K562 (cell line): ENCODE data around the gene IL4R. TPM values are rescaled to one million over a fixed set of nuclear protein-coding genes. Genes with fewer than 3 reads are reported as not detected.
A peak's percentile ranks its signal among the peaks of the same experiment; 100 is the strongest.

Source experiments
- ATAC-seq: fragments of 200-7000 bp; cut with Tn5 transposase; 3 replicates; pipeline ENCODE4 v1.9.1; 2020; ENCODE audit warnings: moderate library complexity
- BruUV-seq: library from RNA; stranded (reverse); fragments of 400-500 nt; replicated peaks from 2 replicates; lab custom pipeline; 2021; lab: Mats Ljungman, UMichigan
- CTCF ChIA-PET: fragments of 300-600 bp; formaldehyde crosslinking; extraction: SDS; loops from one replicate; lab custom pipeline; 2021; ENCODE audit warnings: low intra/inter-chr PET ratio; lab: Yijun Ruan, JAX
- POLR2A ChIA-PET: fragments of 300-600, 350-650 bp; sonication (Branson Sonifier 250); formaldehyde crosslinking; extraction: SDS; loops from one replicate; lab custom pipeline; 2021; ENCODE audit warnings: antibody characterized with exemption, inconsistent platforms; lab: Yijun Ruan, JAX
- DNase-seq, 4 experiments: peaks; one replicate each; pipeline versions ENCODE4 v3.0.0 to v3.0.0-alpha.2; 2011 to 2018; ENCODE audit warnings: low spot score in 3 of 4, mixed read lengths in 3 of 4; ENCODE audit errors: extremely low read depth in 1 of 4
- FAIRE-seq: peaks from 2 replicates; lab custom pipeline; 2011; peaks lifted over from hg19 to GRCh38; lab: Jason Lieb, UNC
- H2AFZ ChIP-seq: 2 replicates; pipeline ENCODE4 v1.6.0; 2011; ENCODE audit warnings: low read depth, low read length, control low read depth, inconsistent platforms
- H3K27ac ChIP-seq: fragments of 200-600 bp; 3 replicates; pipeline ENCODE4 v1.8.0; 2011; ENCODE audit warnings: low read depth, mild to moderate bottlenecking, control low read depth, inconsistent platforms, low read length, moderate library complexity, mixed read lengths; ENCODE audit errors: extremely low read depth
- H3K27me3 ChIP-seq, 2 experiments: fragments of 300-600 bp in 1 of 2; 2 replicates in 1 of 2; 3 replicates in 1 of 2; pipeline versions ENCODE4 v1.6.0 to v1.8.0; 2011; ENCODE audit warnings: inconsistent platforms in 2 of 2, low read length in 2 of 2, mild to moderate bottlenecking in 1 of 2, mixed read lengths in 1 of 2, moderate library complexity in 1 of 2; ENCODE audit not compliant: control insufficient read depth in 2 of 2, insufficient read depth in 2 of 2
- H3K36me3 ChIP-seq: fragments of 300-600 bp; 3 replicates; pipeline ENCODE4 v1.8.0; 2011; ENCODE audit warnings: mild to moderate bottlenecking, low read length, inconsistent platforms; ENCODE audit not compliant: control insufficient read depth, insufficient read depth
- H3K4me1 ChIP-seq, 2 experiments: fragments of 200-600 bp in 1 of 2; replicated peaks in 1 of 2; 2 replicates in 1 of 2; 3 replicates in 1 of 2; pipeline versions ENCODE4 v1.5.1 to v1.8.0; 2011; ENCODE audit warnings: inconsistent platforms in 2 of 2, low read length in 2 of 2, mild to moderate bottlenecking in 1 of 2, mixed read lengths in 1 of 2, moderate library complexity in 1 of 2; ENCODE audit not compliant: control insufficient read depth in 2 of 2, insufficient read depth in 2 of 2
- H3K4me2 ChIP-seq: 2 replicates; pipeline ENCODE4 v1.6.1; 2011; ENCODE audit warnings: low read length, control low read depth, inconsistent platforms, mixed read lengths; ENCODE audit not compliant: insufficient read depth
- H3K4me3 ChIP-seq: fragments of 200-600 bp; sonication (generic), shearing (Covaris generic); 2 replicates; pipeline ENCODE4 v1.5.1; 2016; ENCODE audit warnings: control low read depth, inconsistent platforms
- H3K79me2 ChIP-seq: fragments of 200-600 bp; 3 replicates; pipeline ENCODE4 v1.8.0; 2011; ENCODE audit warnings: low read length, inconsistent platforms; ENCODE audit not compliant: control insufficient read depth, insufficient read depth
- H3K9ac ChIP-seq, 2 experiments: 2 replicates each; pipeline versions ENCODE4 v1.6.0 to v1.6.1; 2011; ENCODE audit warnings: low read depth in 2 of 2, low read length in 2 of 2, control low read depth in 1 of 2, inconsistent platforms in 1 of 2, mild to moderate bottlenecking in 1 of 2, mixed read lengths in 1 of 2; ENCODE audit not compliant: insufficient read depth in 1 of 2
- H3K9me1 ChIP-seq: one replicate; pipeline ENCODE4 v1.6.0; 2011; ENCODE audit warnings: inconsistent platforms, mild to moderate bottlenecking, low read length, moderate library complexity; ENCODE audit not compliant: control insufficient read depth, insufficient read depth
- H3K9me3 ChIP-seq: replicated peaks from 2 replicates; pipeline ENCODE4 v1.5.1; 2011; ENCODE audit warnings: low read depth, low read length, inconsistent platforms; ENCODE audit not compliant: control insufficient read depth, insufficient read depth
- H4K20me1 ChIP-seq: replicated peaks from 2 replicates; pipeline ENCODE4 v1.6.1; 2011; ENCODE audit warnings: low read length, inconsistent platforms, mixed read lengths; ENCODE audit not compliant: control insufficient read depth, insufficient read depth
- ADNP ChIP-seq: fragments of 200-800 bp; sonication (Bioruptor generic); IDR thresholded peaks from 2 replicates; pipeline ENCODE4 v1.6.1; 2016; ENCODE audit warnings: missing genetic modification characterization, missing compliant biosample characterization
- EZH2 ChIP-seq: IDR thresholded peaks from 2 replicates; pipeline ENCODE4 v1.6.1; 2012; ENCODE audit warnings: low read depth, mild to moderate bottlenecking, inconsistent platforms, low read length, borderline replicate concordance
- GABPA ChIP-seq: fragments of 200-800 bp; sonication (Bioruptor generic); conservative IDR thresholded peaks from 2 replicates; pipeline ENCODE4 v1.6.1; 2016; ENCODE audit warnings: low read depth, missing genetic modification characterization, missing compliant biosample characterization
- HDAC2 ChIP-seq: fragments of 450-650 bp; IDR thresholded peaks from 2 replicates; pipeline ENCODE4 v1.6.1; 2016; ENCODE audit warnings: mild to moderate bottlenecking
- KDM4B ChIP-seq, 2 experiments: fragments of 450-650 bp in 1 of 2; sonication (generic) in 1 of 2; IDR thresholded peaks; 2 replicates each; pipeline ENCODE4 v1.6.1; 2016 to 2017; ENCODE audit warnings: borderline replicate concordance in 2 of 2, antibody characterized with exemption in 1 of 2, low read depth in 1 of 2, mild to moderate bottlenecking in 1 of 2
- RBM25 ChIP-seq: fragments of 200-400 bp; formaldehyde crosslinking; IDR thresholded peaks from 2 replicates; pipeline ENCODE4 v1.6.1; 2018; ENCODE audit warnings: low read length, low read depth, moderate library complexity; ENCODE audit not compliant: severe bottlenecking
- ZBTB34 ChIP-seq: fragments of 250-450 bp; sonication (Bioruptor Pico); IDR thresholded peaks from 2 replicates; pipeline ENCODE4 v1.8.0; 2021; ENCODE audit warnings: mild to moderate bottlenecking, moderate library complexity
- ZBTB8A ChIP-seq: fragments of 450-650 bp; IDR thresholded peaks from 2 replicates; pipeline ENCODE4 v1.6.1; 2018; ENCODE audit warnings: mild to moderate bottlenecking, moderate library complexity; ENCODE audit not compliant: partially characterized antibody
- ZNF121 ChIP-seq: sonication (generic); formaldehyde crosslinking; conservative IDR thresholded peaks from 2 replicates; pipeline ENCODE4 v1.8.0; 2022; ENCODE audit warnings: missing genetic modification reagents
- ZNF212 ChIP-seq: fragments of 450-650 bp; formaldehyde crosslinking; IDR thresholded peaks from 2 replicates; pipeline ENCODE4 v1.4.0; 2020; ENCODE audit warnings: mild to moderate bottlenecking
- ZNF75A ChIP-seq: fragments of 450-650 bp; formaldehyde crosslinking; IDR thresholded peaks from 2 replicates; pipeline ENCODE4 v1.4.0; 2020; ENCODE audit warnings: mild to moderate bottlenecking
- WGBS: fragments of 100-300 bp; shearing (Covaris generic); methylation state at CpG from one replicate; pipeline ENCODE4 v1.1.6; 2016; ENCODE audit warnings: low coverage, mixed read lengths; ENCODE audit not compliant: insufficient coverage; ENCODE audit errors: missing lambda C conversion rate; 5-methylcytosine and 5-hydroxymethylcytosine counted together
- in situ Hi-C: fragments of 300-500 bp; cut with MboI; formaldehyde crosslinking; loops from 4 replicates; pipeline ENCODE4 v1.15.0; 2018; ENCODE audit warnings: inconsistent platforms, mixed read lengths
- intact Hi-C: fragments of 100-400 bp; cut with micrococcal nuclease; formaldehyde crosslinking; loops from 2 replicates; pipeline ENCODE4 v1.14.2; 2022
- polyA plus RNA-seq, 8 experiments: library from polyadenylated mRNA; depleted of rRNA in 4 of 8; stranded (reverse) in 5 of 8; unstranded in 3 of 8; fragments of >200 nt; fragmentation: Nextera tagmentation in 2 of 8; fragmentation: Illumina TruSeq in 1 of 8; extraction: Ambion mirVana in 2 of 8; extraction: Trizol in 1 of 8; gene quantifications; 2 replicates each; pipeline versions ENCODE4 v1.2.1 to v1.2.3, GENCODE V29; 2011 to 2014; ENCODE audit warnings: inconsistent platforms in 1 of 8, missing spikeins in 1 of 8
- total RNA-seq, 7 experiments: library from RNA; depleted of rRNA in 6 of 7; stranded (reverse); fragments of >200 nt in 6 of 7; fragmentation: Illumina TruSeq in 2 of 7; extraction: Trizol in 2 of 7; gene quantifications; 2 replicates each; pipeline versions ENCODE4 v1.2.1 to v1.2.3, GENCODE V29; 2011 to 2021; ENCODE audit warnings: low replicate concordance in 1 of 7
- TF ChIP-seq, protein P1 (sequence below): IDR thresholded peaks from 2 replicates; pipeline ENCODE4 v1.6.1; 2011; ENCODE audit warnings: borderline replicate concordance, low read depth, mild to moderate bottlenecking, moderate library complexity, low read length; ENCODE audit not compliant: insufficient read depth, poor library complexity, severe bottlenecking

IL4R gene
- total and polyA plus RNA-seq, 9 of the 15 experiments (the other 6 are each of a cell fraction or from before 2014, with no cell fraction given) = 0.17 to 5.8 (median 3.3) TPM

GRCh38 chr16:27265982-27266381, 47.8 kb upstream of the IL4R start:
- Histone ChIP-seq H3K4me2 (no peak overlapping the region), H3K4me3 (no peak overlapping the region), H3K4me1 (peaks cover 4 to 7% of the 10 kb centered on the region in 2 experiments; a peak in 3 of 5 replicates), H4K20me1 (no peaks in the 10 kb centered on the region), H3K27me3 (no peaks in the 10 kb centered on the region), H3K9me1 (no peaks in the 10 kb centered on the region), H2AFZ (no peak overlapping the region), H3K27ac (no peak overlapping the region), H3K9me3 (no peaks in the 10 kb centered on the region), H3K36me3 (no peaks in the 10 kb centered on the region; the same call in 2 of the 3 replicates), H3K9ac (no peak overlapping the region), H3K79me2 (peaks cover 27% of the 10 kb centered on the region)
- 86% methylated on average over 1 of the region's 1 CpG for WGBS
- in situ Hi-C loops = no loop called here
- POLR2A ChIA-PET = no interaction called here
- no peak for FAIRE-seq
- no TSS peak for BruUV-seq
- TF ChIP-seq ZNF121 (CRISPR knock-in tag) = peak; percentile 63
- peak; percentile 54 for TF ChIP-seq RBM25
- no peak for TF ChIP-seq KDM4B (IDR thresholded peaks at IDR 0.05; ENCODE audit: borderline replicate concordance in 2 of 2, low read depth in 1 of 2)
- CTCF ChIA-PET = no interaction called here
- ATAC-seq = no peak
- intact Hi-C loops = no loop called here
- no peak for DNase-seq

DNA sequence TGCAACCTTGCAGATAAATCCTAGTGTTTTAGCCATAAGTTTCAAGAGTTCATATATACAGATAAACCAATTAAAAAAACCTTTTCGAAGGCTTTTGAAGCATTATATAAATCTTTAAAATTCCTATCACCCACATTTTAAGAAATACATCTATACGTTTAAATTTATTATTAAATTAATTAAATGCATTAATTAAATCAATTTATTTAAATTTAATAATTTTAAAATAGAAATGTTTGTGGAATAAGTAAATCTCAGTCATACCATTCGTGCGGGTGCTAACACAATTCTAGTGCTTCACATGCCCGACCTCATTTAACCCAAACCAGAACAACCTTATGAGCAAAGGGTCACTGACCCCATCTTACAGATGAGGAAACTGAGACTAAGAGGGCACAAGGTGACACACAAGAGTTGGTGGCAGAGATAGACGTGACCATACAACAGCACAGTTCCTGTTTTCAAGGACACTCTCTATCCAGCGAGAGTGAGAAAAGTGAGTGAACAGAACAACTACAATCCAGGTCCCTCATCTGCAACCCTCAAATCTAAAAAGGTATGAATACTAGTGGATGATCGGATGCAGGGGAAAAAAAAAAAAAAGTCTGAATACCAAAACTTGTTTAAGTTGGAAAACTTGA, 46.6 kb upstream of the IL4R start:
- in situ Hi-C loops = no loop called here
- Histone ChIP-seq H3K36me3 (no peaks in the 10 kb centered on the region; the same call in 2 of the 3 replicates), H3K4me3 (no peak overlapping the region), H3K9me1 (no peaks in the 10 kb centered on the region), H3K27me3 (no peaks in the 10 kb centered on the region), H3K9ac (no peak overlapping the region), H4K20me1 (no peaks in the 10 kb centered on the region), H2AFZ (0 out of 2 replicates have a peak overlapping the region, but pooled peaks have one; percentile 4), H3K4me2 (peak overlapping the region; percentile 97), H3K4me1 (peaks cover 4 to 7% of the 10 kb centered on the region in 2 experiments; a peak in 3 of 5 replicates), H3K9me3 (no peaks in the 10 kb centered on the region), H3K27ac (no peak overlapping the region), H3K79me2 (peaks cover 27% of the 10 kb centered on the region)
- BruUV-seq = no TSS peak
- ATAC-seq = no peak
- ChIA-PET CTCF (no interaction called here), POLR2A (no interaction called here)
- WGBS = 71% methylated on average over 8 of the region's 8 CpGs
- intact Hi-C loops = no loop called here
- DNase-seq = no peak
- no peak for FAIRE-seq
- no peak for TF ChIP-seq ZNF75A (CRISPR knock-in tag)
- TF ChIP-seq ADNP (tag) = peak; percentile 68
- no peak for TF ChIP-seq GABPA (tag)
- no peak for TF ChIP-seq EZH2
- TF ChIP-seq HDAC2 = peak; percentile 44; the same call in 1 of the 2 replicates
- TF ChIP-seq, protein P1, sequence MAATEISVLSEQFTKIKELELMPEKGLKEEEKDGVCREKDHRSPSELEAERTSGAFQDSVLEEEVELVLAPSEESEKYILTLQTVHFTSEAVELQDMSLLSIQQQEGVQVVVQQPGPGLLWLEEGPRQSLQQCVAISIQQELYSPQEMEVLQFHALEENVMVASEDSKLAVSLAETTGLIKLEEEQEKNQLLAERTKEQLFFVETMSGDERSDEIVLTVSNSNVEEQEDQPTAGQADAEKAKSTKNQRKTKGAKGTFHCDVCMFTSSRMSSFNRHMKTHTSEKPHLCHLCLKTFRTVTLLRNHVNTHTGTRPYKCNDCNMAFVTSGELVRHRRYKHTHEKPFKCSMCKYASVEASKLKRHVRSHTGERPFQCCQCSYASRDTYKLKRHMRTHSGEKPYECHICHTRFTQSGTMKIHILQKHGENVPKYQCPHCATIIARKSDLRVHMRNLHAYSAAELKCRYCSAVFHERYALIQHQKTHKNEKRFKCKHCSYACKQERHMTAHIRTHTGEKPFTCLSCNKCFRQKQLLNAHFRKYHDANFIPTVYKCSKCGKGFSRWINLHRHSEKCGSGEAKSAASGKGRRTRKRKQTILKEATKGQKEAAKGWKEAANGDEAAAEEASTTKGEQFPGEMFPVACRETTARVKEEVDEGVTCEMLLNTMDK = no peak
- no peak for TF ChIP-seq ZBTB34 (CRISPR knock-in tag)
- TF ChIP-seq ZBTB8A = no peak
- TF ChIP-seq ZNF212 (CRISPR knock-in tag) = no peak
